Tongue (tissue), 2 donors: ENCODE measurements around the gene CNFN. TPM values are rescaled to one million over a fixed set of nuclear protein-coding genes. Genes with fewer than 3 reads are reported as not detected.

Experiments used
- DNase-seq: peaks from one replicate; pipeline ENCODE4 v3.0.0-alpha.2; 2015
- total RNA-seq: library from RNA; depleted of rRNA; stranded (reverse); fragments of >200 nt; gene quantifications from one replicate; pipeline ENCODE4 v1.2.3, GENCODE V29; 2014

Gene CNFN
- total RNA-seq, 1 donor from 2014 or later: 1.6 TPM

DNA sequence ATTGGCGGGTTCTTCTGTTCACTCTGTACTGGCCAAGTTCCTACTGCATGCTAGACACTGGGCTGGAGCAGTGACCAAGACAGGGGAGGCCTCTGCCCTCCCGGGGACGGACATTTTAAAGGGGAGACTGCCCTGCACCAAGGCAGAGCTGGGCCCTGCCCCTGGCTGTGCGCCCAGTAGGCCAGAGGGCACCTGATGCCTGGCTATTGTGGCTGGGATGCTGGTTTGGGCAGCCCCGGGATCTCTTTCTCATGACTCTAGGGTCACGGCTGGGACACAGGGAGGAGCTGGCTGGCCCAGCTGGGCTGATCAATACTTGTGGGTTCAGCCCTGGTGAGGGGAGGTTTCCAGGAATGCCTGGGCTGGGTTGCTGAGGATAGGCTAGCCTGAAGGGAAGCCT is 19.4 kb upstream of the CNFN start:
- DNase-seq: no peak

DNA sequence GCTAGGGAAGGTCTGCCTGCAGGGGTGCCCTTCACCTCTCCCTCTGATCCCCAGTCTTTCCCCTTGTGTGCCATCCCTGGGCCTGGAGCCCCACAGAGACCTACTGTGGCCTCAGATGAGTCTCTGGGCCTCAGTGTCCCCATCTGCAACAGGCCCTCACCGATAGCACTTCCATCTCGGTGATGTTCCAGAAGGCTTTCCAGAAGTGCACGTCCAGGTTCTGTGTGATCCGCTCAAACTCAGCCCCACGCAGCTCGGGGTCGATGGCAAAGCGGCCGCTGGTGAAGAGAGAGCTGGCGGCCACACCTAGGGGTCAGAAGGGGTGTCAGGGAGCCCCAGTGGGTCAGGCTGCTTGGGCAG is 17.7 kb upstream of the CNFN start:
- DNase-seq: no peak

DNA sequence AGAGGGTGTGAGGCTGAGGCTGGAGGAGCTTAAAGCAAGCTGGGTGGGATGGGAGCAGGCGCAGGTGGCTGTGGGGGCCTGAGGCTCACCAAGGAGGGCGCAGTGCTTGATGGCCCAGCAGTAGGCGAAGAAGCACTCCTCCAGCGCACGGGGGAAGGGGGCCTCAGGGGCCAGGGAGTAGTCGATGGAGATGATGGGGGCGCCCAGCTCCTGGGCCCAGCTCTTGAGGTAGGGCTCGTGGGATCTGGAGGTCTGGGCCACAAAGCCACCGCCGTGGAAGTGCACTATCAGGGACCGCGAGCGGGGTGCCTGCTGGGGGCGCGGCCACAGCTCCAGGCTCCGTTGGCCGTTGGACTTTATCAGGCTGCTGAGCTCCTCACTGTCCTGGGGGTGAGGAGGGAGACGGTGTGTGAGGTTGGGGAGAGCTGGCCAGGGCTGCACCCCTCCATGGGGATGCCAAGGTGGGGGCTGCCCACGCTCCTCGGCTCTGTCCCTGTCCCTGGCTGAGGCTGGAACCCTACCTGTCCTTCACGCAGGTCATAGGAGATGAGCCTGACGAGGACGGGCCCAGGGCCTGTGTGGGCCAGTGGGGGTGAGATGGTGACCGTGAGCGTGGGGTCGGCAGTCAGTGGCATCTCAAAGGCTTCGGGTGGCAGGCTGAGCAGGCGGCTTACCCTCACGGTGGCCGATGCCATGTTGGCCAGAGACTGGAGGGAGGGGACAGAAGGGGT is 17.2 kb upstream of the CNFN start:
- DNase-seq: no peak

DNA sequence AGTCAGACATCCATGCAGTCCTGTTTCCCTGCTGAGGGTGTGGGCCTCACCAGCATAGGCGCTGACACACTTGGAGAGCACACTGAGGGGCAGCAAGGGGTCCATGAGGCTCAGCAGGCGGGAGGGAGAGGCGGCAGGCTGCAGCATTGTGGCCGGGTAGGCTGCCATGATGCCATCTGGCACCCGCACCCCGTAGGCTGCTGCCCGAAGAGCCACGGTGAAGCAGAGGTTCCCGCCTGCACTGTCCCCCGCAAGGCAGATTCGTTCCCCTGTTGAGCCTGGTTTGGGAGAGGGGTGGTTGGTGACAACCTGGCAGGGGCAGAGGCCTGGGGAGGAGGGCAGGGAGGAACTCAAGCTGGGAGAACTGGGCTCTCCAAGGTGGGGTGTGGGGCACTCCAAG is 16.0 kb upstream of the CNFN start:
- DNase-seq: no peak

DNA sequence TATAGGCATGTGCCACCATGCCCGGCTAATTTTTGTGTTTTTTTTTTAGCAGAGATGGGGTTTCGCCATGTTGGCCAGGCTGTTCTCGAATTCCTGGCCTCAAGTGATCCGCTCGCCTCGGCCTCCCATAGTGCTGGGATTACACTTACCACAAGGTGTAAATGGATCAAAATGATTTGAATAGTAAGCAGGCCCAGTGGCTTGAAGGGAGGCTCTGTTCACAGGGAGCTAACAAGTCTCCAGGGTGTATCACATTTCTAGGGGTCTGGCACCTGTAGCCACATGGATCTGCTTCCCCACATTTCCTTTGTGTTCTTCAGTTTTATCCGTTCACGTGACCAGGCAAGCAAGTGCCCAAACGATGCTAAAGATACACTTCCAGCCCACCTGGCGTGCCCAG is 13.5 kb upstream of the CNFN start:
- no peak for DNase-seq

DNA sequence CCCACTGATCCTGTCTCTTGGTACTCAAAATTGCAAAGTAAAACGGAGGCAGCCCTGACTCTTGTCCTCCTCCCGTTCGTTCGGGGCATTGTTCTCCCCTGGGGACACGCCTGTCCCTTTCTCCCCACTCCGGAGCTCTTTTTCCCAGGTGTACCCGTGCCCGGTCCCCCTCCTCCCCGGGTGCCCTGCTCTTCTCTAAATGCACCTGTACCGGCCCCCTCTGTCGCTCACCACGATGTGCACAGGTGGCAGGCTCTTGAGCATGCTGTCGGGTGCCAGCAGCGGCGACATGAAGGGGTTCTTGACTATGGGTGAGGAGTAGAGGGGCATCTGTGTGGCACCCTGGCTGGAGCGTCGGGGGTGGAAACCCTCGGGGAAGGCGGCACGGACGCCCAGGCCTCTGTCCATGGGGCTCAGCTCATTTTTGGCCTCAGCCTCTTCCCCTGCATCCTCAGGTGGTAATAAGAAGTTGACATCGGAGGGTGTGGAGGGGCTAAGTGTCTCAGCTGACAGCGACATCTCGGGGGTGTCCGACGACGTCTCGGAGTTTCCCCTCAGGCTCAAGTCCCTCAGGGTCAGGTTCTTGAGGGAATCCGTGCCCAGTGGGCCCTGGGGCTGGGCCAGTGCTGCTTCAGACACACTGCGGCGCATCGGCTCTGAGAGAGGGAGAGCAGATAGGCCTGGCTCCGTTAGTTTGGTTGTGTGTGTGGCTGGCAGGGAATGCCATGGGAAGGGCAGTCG is 12.4 kb upstream of the CNFN start:
- DNase-seq: no peak

DNA sequence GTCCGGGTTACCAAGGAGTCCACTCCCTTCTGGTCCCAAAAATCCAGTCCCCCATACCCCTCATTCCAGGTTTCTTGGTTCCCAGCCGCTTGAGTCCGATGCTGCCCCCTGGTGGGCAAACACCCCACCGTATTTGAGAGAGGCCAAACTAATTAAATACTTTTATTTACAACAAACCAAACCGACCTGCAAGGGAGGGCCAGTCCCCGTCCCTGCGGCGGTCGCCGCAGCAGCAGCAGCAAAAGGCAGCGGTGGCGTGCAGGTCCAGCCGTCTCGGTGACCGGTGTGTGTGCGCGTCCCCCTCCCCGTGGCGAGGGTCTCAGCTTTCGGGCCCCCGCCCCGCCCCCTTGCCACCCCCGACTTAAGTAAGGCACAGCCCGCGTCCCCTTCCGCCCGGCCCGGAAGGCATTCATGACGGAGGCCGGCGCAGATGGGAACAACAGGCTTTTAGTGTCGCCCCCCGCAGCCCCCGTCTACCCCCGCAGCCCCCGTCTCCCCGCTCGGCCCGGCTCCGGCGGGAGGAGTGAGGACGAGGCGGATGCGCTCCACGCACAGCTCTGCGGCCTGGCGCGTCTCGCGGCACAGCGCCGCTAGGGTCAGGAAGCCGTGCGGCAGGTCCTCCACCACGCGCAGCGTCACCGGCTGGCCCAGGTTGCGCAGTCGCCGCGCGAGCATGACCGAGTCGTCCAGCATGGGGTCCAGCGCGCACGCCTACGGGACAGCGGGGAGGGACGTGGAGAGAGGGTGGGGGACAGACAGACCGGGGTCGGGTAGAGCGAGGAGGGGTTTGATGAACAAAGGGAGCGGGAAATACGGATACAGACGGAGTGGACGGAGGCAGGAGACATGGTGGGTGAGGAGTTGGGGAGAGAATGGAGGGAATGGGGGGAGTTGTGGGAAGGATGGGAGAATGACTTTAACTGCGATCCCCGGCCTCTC is 11.5 kb upstream of the CNFN start:
- DNase-seq: peak; percentile 93

DNA sequence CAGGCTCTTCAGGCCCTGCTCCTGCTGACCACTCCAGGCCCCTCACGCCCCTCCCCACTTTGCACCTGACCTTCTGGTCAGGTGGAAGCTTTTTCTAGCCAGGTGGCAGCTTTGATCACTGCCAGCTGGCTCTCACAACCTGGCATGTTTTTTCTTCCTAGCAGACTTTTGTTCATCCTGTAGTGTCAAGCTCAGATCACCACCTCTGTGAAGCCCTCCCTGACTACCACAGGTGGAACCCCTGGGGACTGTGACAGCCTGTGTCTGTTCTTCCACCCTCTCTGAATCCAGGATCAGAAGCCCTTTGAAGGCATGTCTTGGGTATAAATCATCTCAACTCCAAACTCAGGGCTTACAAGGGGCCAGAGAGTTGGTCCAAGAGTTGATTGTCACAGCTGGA is 10.3 kb upstream of the CNFN start:
- no peak for DNase-seq

DNA sequence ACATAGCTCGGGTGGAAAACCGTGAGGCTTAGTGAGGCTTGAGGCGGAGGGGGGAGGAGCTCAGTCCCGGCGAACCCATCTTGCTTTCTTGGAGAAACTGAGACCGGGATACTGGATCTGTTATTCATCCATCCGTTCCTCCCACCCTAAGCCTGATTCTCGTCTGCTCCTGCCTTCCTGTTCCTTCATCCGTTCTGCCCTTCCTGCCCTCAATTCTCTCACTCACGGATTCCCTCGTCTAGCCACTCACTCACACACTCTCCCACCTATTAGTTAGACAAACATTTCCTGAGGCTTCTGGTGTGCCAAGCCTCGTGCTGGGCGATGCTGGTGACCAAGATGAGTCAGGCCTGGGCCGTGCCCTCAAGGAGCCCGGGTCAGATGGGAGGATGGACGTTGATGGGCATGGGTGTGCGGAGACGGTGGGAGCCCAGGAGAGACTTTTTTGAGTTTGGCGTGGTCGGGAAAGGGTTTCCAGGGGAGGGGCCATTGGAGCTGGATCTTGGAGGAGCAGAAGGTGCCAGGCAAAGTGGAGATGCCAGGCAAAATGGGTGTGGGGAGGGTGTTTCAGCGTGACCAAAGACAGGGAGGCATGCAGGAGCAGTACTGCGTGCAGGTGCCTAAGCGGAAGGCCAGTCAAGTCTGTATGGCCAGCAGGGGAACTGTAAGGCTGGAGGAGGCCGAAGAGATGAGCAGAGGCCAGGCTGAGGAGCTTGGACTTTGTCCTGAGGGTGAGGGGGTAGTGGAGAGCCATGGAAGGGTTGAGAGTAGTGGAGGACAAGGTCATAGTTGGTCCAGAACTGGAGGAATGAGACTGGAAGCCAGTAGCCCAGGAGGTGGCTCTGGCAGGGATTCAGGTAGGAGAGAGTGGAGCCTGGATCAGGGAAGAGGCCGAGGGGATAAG is 7.4 kb upstream of the CNFN start:
- DNase-seq: no peak

DNA sequence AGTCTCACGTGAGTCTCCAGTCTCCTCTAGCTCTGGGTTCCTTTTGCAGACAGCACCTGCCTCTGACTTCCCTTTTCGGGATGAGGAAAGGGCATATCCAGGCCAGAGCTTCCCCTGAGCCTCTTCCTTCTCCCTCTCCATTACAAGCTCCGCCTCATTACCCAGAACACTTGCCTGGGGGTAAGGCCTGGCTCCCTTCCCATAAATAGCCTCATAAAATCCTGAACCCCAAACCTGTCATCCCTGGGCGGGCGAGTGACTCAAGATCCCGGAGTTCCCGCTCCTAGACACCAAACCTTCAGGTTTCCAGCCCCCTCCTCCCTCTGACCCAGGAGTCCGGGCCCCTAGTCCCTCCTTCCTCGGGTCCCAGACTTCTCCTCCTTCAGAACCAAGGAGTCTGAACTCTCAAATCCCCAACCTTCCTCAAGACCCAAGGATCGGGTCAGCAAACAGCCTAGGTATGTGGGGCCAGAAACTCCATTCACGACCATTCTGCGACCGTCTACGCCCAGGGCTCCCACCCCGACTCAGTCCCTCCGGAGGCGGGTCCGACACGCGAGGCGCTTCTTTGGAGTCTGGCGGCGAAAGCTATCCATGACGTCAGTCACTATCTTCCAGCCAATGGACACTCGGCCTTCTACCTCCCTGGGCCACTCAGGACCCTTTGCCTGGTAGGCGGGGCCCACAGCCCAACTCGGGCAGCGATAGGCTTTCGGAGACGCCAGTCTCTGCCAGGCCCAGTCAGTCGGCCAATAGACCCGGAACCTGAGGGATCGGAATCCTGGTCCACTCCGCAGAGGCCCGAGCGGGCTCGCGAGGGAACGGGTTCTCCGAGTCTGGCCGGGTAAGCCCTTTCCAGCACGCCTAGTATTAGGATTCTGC is 6.5 kb upstream of the CNFN start:
- peak; percentile 99 for DNase-seq

DNA sequence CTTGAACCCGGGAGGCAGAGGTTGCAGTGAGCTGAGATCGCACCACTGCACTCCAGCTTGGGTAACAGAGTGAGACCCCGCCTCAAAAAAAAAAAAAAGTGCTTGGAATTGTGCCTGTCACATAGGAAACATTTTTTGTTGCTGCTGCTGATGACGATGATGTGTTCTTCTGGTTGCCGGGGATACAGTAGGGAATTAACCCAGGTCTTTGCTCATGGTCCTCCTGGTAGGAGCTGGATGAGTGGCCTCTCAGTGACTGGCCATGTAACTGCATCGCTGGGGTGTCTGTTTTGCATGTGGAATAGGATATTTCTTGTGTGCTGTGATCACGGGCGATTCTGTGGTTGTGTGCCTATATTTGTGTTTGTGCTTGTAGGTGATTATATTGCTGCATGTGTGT is 4.7 kb upstream of the CNFN start:
- no peak for DNase-seq

DNA sequence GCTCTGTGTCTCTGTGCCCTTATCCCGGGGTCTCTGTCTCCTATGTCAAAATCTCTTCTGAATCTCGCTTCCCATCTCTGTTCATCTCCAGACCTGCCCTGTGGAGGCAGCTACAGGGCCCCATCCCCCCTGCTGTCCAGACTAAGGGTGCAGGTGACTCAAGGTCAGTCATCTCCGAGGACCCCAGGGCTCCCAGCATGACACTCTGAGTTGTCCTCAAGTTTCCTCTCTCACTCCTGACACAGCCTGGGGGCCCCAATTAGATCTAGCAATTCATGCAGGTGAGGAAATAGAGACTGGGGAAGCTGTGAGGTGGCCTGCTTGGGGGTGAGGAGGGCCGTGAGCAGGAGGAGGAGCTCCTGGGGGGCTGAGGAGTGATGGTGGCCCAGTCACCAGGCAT is 2.1 kb upstream of the CNFN start:
- no peak for DNase-seq

DNA sequence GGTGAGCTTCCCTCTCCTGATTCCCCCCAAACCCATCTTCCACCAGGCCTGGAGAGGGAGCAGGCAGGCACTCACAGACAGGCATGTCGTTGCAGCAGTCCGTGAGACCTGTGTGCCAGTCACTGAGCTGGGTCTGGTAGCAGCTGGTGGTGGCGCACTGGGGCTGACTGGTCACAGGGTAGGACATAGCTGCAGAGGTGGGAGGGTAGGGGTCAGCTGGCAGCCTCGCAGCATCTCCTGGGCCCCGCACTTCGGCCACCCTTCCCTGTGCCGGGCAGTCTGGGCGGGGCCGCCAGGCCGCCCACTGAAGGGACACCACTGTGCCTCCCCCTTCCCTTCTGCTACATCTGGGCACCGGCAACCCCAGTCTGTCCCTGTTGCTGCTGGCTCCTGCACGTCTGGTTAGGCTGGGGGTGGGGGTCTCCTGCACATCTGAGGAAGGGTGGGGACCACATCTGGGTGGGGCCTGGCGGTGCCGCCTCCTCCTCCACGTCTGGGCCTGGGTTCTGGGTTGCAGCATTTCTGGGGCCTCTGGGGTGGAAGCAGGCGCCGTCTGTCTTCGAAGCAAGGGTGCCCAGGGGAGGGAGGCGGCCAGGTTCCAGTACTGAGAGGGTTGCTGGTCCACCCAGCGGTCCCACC is 1.1 kb downstream of the CNFN start:
- no peak for DNase-seq

DNA sequence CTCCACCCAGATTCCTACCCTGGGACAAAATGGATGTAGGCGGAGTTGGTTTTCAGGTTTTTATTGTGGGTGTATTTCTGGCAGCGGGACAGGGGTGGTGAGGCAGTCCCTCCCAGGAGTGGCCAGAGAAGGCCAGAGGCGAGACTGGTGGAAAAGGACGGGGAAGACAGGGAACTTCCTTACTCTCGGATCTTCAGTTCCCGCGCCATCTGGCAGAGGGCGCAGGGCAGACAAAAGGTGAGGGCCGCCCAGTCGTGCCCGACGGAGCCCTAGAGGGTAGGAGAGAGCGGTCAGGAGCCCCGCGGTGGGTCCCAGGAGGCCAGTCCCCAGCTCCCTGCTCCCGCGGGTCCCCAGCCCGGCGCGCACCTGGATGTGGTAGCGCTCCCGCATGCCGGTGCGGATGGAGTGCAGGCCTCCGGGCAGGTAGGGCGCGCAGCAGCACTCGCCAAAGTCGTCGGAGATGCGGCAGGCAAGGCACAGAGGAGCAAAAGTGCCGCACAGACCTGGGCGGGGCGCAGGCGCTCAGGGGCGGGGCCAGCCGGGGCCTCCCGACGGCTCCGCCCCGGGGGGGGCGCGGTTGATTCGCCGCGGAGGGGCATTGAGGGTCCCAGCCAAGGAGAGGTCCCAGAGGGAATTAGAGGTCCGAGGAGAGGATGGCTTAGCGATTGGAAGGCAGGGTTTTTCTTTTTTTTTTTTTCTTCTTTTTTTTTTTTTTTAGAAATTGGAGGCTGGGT is 3.0 kb downstream of the CNFN start:
- peak; percentile 48 for DNase-seq

DNA sequence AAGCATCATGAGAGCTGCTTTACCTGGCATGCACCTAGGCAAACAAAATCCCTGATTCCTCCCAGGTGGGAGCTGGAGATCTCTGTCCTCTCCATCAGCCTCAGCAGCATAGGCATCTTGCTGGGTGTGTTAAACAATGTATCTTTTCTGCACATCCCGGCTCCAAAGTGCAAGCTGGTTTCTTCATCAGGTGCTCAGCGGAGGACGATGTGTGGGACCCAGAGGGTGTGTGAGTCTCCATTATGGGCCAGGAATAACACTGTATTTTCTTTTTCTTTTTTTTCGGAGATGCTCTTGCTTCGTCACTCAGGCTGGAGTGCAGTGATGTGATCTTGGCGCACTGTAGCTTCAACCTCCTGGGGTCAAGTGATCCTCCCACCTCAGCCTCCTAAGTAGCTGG is 9.9 kb downstream of the CNFN start:
- no peak for DNase-seq

DNA sequence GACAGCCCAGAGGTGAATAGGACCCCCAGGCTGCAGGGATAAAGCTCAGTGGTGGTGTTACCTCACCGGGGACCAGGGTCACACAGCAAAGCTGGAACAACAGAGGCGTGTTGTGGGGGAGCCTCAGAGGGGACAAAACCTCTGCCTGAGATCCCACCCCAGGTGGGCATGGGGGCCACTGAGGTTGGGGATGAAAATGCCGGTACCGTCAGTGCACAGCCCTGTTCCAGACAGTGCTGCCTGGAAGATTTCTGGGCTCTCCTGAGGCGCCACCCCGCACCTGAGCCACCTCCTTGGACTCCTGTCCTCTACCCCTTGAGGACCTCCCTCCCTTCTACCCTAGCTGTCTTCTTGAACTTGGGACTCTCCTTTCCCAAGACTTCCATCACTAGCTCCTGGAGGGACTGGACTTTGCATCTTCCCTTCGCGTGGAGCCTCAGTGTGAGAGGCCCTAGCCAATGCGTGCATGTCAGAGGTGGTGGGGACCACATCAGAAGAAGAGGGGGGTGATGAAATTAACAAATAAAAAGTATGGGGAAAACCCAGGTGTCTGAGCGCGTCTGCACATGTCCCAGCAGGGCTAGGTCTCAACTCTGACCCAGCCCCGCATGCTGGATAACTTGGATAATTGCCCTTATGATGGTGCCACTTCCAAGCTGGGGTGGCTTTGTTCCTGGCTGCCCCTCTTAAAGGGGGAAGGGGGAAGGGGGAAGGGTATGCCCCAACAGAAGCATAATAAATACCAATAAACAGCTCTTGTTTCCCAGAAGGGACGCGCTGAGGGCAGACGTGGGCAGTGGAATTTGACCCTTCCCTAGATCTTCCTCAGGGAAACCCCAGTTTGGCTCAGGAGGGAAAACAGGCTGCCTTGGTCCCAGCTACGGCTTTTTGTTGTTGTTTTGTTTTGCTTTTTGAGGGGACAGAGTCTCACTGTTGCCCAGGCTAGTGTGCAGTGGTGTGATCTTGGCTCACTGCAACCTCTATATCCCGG is 11.6 kb downstream of the CNFN start:
- no peak for DNase-seq

DNA sequence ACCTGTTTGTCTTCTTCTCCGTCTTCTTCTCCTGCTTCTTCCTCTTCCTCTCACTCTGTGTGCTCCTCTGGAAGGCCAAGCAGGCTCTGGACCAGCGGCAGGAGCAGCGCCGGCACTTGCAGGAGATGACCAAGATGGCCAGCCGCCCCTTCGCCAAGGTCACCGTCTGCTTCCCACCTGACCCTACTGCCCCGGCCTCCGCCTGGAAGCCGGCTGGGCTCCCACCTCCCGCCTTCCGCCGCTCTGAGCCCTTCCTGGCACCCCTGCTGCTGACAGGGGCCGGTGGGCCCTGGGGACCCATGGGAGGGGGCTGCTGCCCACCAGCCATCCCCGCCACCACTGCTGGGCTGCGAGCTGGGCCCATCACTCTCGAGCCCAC is 13.9 kb downstream of the CNFN start:
- DNase-seq: no peak

DNA sequence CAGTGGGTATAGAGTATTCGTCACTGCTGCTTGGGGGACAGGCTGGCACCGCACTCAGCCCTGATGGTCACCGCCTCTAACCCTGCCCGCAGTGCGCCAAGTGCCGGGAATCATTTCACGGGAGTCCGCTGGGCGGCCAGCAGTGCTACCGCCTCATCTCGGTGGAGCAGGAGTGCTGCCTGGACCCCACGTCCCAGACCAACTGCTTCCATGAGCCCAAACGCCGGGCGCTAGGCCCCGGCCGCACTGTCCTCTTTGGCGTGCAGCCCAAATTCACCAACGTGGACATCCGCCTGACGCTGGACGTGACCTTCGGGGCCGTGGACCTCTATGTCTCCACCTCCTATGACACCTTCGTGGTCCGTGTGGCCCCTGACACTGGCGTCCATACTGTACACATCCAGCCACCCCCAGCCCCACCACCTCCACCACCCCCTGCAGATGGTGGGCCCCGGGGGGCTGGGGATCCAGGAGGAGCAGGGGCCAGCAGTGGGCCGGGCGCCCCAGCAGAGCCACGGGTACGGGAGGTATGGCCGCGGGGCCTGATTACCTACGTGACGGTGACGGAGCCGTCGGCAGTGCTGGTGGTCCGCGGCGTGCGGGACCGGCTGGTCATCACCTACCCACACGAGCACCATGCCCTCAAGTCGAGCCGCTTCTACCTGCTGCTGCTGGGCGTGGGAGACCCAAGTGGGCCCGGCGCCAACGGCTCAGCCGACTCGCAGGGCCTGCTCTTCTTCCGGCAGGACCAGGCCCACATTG is 14.5 kb downstream of the CNFN start:
- DNase-seq: no peak
